Sigmoid colon (tissue), 4 donors: Measurements from ENCODE around the gene TJAP1.

ENCODE experiments used
- POLR2AphosphoS5 ChIP-seq, 4 donors: sonication (generic); formaldehyde crosslinking; IDR thresholded peaks; one replicate each; pipeline ENCODE4 v1.6.1; 2017; ENCODE audit warnings: antibody characterized with exemption in 4 of 4
- TF ChIP-seq, protein P1 (sequence below), 4 experiments: fragments of 450-650 bp in 3 of 4; fragments of 200-600 bp in 1 of 4; IDR thresholded peaks; one replicate each; pipeline ENCODE4 v1.5.1; 2016 to 2019; ENCODE audit warnings: antibody characterized with exemption in 4 of 4, mild to moderate bottlenecking in 3 of 4, moderate library complexity in 2 of 4

DNA sequence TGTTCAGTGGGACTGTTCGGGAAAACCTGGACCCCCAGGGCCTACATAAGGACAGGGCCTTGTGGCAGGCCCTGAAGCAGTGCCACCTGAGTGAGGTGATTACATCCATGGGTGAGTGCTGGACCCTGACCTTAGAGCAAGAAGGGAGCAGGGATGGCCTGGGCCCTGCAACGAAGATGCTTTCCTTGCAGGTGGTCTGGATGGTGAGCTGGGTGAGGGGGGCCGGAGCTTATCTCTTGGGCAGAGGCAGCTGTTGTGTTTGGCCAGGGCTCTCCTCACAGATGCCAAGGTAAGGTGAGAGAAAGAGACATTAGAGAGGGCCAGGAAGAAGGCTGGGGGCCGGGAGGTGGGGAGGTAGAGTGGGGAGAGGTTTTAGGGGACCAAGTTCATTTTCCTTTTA is 28.5 kb upstream of the TJAP1 start:
- TF ChIP-seq, protein P1, sequence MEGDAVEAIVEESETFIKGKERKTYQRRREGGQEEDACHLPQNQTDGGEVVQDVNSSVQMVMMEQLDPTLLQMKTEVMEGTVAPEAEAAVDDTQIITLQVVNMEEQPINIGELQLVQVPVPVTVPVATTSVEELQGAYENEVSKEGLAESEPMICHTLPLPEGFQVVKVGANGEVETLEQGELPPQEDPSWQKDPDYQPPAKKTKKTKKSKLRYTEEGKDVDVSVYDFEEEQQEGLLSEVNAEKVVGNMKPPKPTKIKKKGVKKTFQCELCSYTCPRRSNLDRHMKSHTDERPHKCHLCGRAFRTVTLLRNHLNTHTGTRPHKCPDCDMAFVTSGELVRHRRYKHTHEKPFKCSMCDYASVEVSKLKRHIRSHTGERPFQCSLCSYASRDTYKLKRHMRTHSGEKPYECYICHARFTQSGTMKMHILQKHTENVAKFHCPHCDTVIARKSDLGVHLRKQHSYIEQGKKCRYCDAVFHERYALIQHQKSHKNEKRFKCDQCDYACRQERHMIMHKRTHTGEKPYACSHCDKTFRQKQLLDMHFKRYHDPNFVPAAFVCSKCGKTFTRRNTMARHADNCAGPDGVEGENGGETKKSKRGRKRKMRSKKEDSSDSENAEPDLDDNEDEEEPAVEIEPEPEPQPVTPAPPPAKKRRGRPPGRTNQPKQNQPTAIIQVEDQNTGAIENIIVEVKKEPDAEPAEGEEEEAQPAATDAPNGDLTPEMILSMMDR (IDR thresholded peaks at IDR 0.05) = no peak
- no peak for TF ChIP-seq POLR2AphosphoS5 (IDR thresholded peaks at IDR 0.05)
